ENCODE results near the gene LGALS4.

DNA sequence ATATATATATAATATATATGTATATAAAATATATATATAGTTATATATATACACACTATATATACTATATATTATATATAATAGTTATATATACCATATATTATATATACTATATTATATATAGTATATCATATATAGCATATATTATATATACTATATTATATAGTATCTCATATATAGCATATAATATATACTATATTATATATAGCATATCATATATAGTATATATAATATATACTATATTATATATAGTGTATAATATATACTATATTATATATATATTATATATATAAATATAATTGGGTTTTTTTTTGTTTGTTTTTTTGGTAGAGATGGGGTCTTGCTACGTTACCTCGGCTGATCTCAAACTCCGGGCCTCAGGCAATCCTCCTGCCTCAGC is 48.6 kb upstream of the LGALS4 start:
- TF ChIP-seq, protein P1, sequence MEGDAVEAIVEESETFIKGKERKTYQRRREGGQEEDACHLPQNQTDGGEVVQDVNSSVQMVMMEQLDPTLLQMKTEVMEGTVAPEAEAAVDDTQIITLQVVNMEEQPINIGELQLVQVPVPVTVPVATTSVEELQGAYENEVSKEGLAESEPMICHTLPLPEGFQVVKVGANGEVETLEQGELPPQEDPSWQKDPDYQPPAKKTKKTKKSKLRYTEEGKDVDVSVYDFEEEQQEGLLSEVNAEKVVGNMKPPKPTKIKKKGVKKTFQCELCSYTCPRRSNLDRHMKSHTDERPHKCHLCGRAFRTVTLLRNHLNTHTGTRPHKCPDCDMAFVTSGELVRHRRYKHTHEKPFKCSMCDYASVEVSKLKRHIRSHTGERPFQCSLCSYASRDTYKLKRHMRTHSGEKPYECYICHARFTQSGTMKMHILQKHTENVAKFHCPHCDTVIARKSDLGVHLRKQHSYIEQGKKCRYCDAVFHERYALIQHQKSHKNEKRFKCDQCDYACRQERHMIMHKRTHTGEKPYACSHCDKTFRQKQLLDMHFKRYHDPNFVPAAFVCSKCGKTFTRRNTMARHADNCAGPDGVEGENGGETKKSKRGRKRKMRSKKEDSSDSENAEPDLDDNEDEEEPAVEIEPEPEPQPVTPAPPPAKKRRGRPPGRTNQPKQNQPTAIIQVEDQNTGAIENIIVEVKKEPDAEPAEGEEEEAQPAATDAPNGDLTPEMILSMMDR (conservative IDR thresholded peaks at IDR 0.05; ENCODE audit: low read depth, low read length), result no peak
- TF ChIP-seq EZH2 (IDR thresholded peaks at IDR 0.05; ENCODE audit: borderline replicate concordance, low read depth, low read length, poor library complexity, severe bottlenecking), result no peak
